A673 (cell line): ENCODE measurements around the gene BEST2. TPM values are rescaled to one million over a fixed set of nuclear protein-coding genes. Genes with fewer than 3 reads are reported as not detected.

Experiments used
- BruUV-seq: library from RNA; stranded (reverse); fragments of 400-500 nt; replicated peaks from 2 replicates; lab custom pipeline; 2021; lab: Mats Ljungman, UMichigan
- CTCF ChIA-PET: fragments of 300-600 bp; sonication (Branson Sonifier 250); formaldehyde crosslinking; loops from one replicate; lab custom pipeline; 2022; ENCODE audit warnings: antibody characterized with exemption; lab: Charles Lee
- POLR2A ChIA-PET: fragments of 300-600 bp; sonication (Branson Sonifier 250); formaldehyde crosslinking; loops from one replicate; lab custom pipeline; 2022; ENCODE audit warnings: antibody characterized with exemption; ENCODE audit not compliant: low non-redundant PET; lab: Charles Lee
- DNase-seq: peaks from one replicate; pipeline ENCODE4 v3.0.0-alpha.2; 2015; ENCODE audit warnings: low spot score
- H3K27ac ChIP-seq: fragments of 200-600 bp; sonication (generic); 2 replicates; pipeline ENCODE4 v1.5.1; 2016; ENCODE audit warnings: mixed run types, low read depth, mild to moderate bottlenecking, mixed read lengths, antibody characterized with exemption, low read length; ENCODE audit not compliant: poor library complexity, severe bottlenecking
- H3K27me3 ChIP-seq: fragments of 200-600 bp; sonication (generic); replicated peaks from 2 replicates; pipeline ENCODE4 v1.6.1; 2017; ENCODE audit warnings: mixed run types, low read depth, mild to moderate bottlenecking, mixed read lengths, antibody characterized with exemption, low read length; ENCODE audit not compliant: insufficient read depth, poor library complexity
- H3K36me3 ChIP-seq: fragments of 200-600 bp; sonication (generic); 2 replicates; pipeline ENCODE4 v1.6.1; 2016; ENCODE audit warnings: mixed run types, mild to moderate bottlenecking, mixed read lengths, antibody characterized with exemption, low read length; ENCODE audit not compliant: insufficient read depth, poor library complexity, severe bottlenecking
- H3K4me1 ChIP-seq: fragments of 200-600 bp; sonication (generic); 2 replicates; pipeline ENCODE4 v1.6.1; 2017; ENCODE audit warnings: mixed run types, mild to moderate bottlenecking, mixed read lengths, antibody characterized with exemption, low read length; ENCODE audit not compliant: insufficient read depth, poor library complexity, severe bottlenecking
- H3K4me3 ChIP-seq: fragments of 200-600 bp; sonication (generic); 2 replicates; pipeline ENCODE4 v1.5.1; 2016; ENCODE audit warnings: low read depth, mixed run types, mild to moderate bottlenecking, mixed read lengths, low read length; ENCODE audit not compliant: poor library complexity, severe bottlenecking
- H3K9me3 ChIP-seq: fragments of 200-600 bp; sonication (generic); 2 replicates; pipeline ENCODE4 v1.6.1; 2016; ENCODE audit warnings: mixed run types, low read depth, mild to moderate bottlenecking, mixed read lengths, antibody characterized with exemption, low read length; ENCODE audit not compliant: poor library complexity, severe bottlenecking
- CTCF ChIP-seq: fragments of 300-800, 200-600 bp; sonication (generic); conservative IDR thresholded peaks from 2 replicates; pipeline ENCODE4 v1.5.1; 2017; ENCODE audit warnings: low read depth, mild to moderate bottlenecking, antibody characterized with exemption, low read length, moderate library complexity, mixed read lengths
- EZH2 ChIP-seq: fragments of 200-600 bp; sonication (generic); IDR thresholded peaks from 2 replicates; pipeline ENCODE4 v1.6.1; 2017; ENCODE audit warnings: borderline replicate concordance, low read depth, mild to moderate bottlenecking, mixed read lengths, antibody characterized with exemption, low read length; ENCODE audit not compliant: poor library complexity, severe bottlenecking
- intact Hi-C: fragments of 100-400 bp; cut with micrococcal nuclease; formaldehyde crosslinking; loops from one replicate; pipeline ENCODE4 v1.10.0; 2022; ENCODE audit not compliant: unreplicated experiment
- total RNA-seq: library from RNA; stranded (reverse); gene quantifications from 2 replicates; pipeline ENCODE4 v1.2.3, GENCODE V29; 2021

The BEST2 gene
- total RNA-seq, 1 experiment from 2014 or later = not detected

GRCh38 chr19:12745166-12745897, 6.3 kb upstream of the BEST2 start:
- H3K27ac ChIP-seq = no peak overlapping the region
- intact Hi-C loops = no loop called here
- no peaks in the 10 kb centered on the region for H3K27me3 ChIP-seq
- ChIA-PET CTCF (no interaction called here), POLR2A (no interaction called here)
- H3K9me3 ChIP-seq = no peaks in the 10 kb centered on the region
- no TSS peak for BruUV-seq
- H3K4me1 ChIP-seq = peaks cover 27% of the 10 kb centered on the region
- H3K4me3 ChIP-seq = no peak overlapping the region
- TF ChIP-seq CTCF = no peak
- no peak for TF ChIP-seq EZH2
- H3K36me3 ChIP-seq = peaks cover 18% of the 10 kb centered on the region
- no peak for DNase-seq

- POLR2A ChIA-PET = no interaction called here
- Histone ChIP-seq H3K36me3 (peaks cover 18% of the 10 kb centered on the region), H3K9me3 (no peaks in the 10 kb centered on the region), H3K4me1 (peaks cover 27% of the 10 kb centered on the region), H3K27ac (peak overlapping the region; percentile 53), H3K4me3 (no peak overlapping the region), H3K27me3 (peaks cover 9% of the 10 kb centered on the region)
- peak; percentile 64 for DNase-seq
- CTCF ChIA-PET = no interaction called here
- TF ChIP-seq CTCF (no peak), EZH2 (no peak)
- intact Hi-C loops = no loop called here
- no TSS peak for BruUV-seq
Measured at GRCh38 chr19:12748489-12748888, 3.1 kb upstream of the BEST2 start.

DNA sequence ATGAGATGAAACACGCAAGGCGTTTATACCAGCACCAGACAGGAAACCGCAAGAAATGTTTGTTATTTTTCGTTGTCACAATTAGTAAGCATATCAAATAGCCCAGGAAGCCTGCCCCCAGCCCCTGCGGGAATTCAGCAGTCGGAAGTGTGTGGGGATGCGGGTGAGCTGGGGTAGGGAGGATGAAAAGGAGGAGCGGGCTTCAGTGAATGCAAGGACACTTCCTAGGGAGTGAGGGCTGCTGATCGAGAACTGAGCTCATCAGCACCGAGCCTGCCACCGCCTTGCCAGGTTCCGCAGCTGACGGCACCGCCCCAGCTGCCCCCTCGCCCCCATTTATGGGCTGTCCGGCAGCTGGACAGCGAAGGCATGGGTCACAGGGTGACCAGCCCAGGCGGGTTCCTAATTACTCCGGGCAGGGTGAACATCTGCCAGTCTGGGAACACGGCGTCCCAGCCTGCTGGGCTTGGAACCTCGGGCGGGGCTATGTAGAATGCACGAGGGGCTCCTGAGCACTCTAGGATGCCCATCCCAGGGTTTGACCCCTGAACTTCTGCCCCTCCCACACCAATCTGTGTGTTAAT, 1.6 kb upstream of the BEST2 start:
- POLR2A ChIA-PET = no interaction called here
- peak; percentile 59 for DNase-seq
- H3K36me3 ChIP-seq = peaks cover 18% of the 10 kb centered on the region
- peaks cover 9% of the 10 kb centered on the region for H3K27me3 ChIP-seq
- CTCF ChIA-PET = interaction anchor here (0.6 kb wide), 1 partner anchor 11 kb away, joined by 5 read pairs; no protein-coding TSS in a partner anchor
- intact Hi-C loops = no loop called here
- BruUV-seq = no TSS peak
- H3K4me3 ChIP-seq = no peak overlapping the region
- TF ChIP-seq CTCF = no peak
- no peak for TF ChIP-seq EZH2
- no peaks in the 10 kb centered on the region for H3K9me3 ChIP-seq
- peaks cover 27% of the 10 kb centered on the region for H3K4me1 ChIP-seq
- no peak overlapping the region for H3K27ac ChIP-seq
